Colonic mucosa (tissue), 4 donors: ENCODE measurements around the gene NR1H3. TPM values are rescaled to one million over a fixed set of nuclear protein-coding genes. Genes with fewer than 3 reads are reported as not detected.

Source experiments
- DNase-seq: peaks from one replicate; pipeline ENCODE4 v3.0.0-alpha.2; 2020
- H3K27ac ChIP-seq: fragments of 200-600 bp; one replicate; pipeline ENCODE4 v1.8.0; 2021
- H3K27me3 ChIP-seq: fragments of 200-600 bp; one replicate; pipeline ENCODE4 v1.8.0; 2021
- H3K36me3 ChIP-seq: fragments of 200-600 bp; one replicate; pipeline ENCODE4 v1.8.0; 2021
- H3K4me1 ChIP-seq: fragments of 200-600 bp; one replicate; pipeline ENCODE4 v1.8.0; 2021; ENCODE audit warnings: mild to moderate bottlenecking
- H3K4me3 ChIP-seq: fragments of 200-600 bp; one replicate; pipeline ENCODE4 v1.8.0; 2021
- H3K9ac ChIP-seq, 2 donors: one replicate each; pipeline ENCODE4 v1.7.0; 2013; ENCODE audit warnings: control low read depth in 2 of 2, low read depth in 2 of 2, low read length in 2 of 2
- H3K9me3 ChIP-seq: fragments of 200-600 bp; one replicate; pipeline ENCODE4 v1.8.0; 2021
- CTCF ChIP-seq: fragments of 200-600 bp; IDR thresholded peaks from one replicate; pipeline ENCODE4 v1.8.0; 2022; ENCODE audit warnings: antibody characterized with exemption, mild to moderate bottlenecking
- intact Hi-C: fragments of 100-400 bp; cut with DNase I; formaldehyde crosslinking; loops from one replicate; pipeline ENCODE4 v1.14.1; 2022
- total RNA-seq, 2 donors: library from RNA; stranded (reverse); fragmentation: NEBNext Ultra II Directional in 1 of 2; extraction: Animal tissue kit (Norgen Biotek cat#: 25700) in 1 of 2; gene quantifications; one replicate each; pipeline ENCODE4 v1.2.1, GENCODE V29; 2021
- donor health status: healthy.
- donor health status: DM: no; HTN: no; CAD: no.
- donor health status: DM: no; HTN: no; CAD: no.

Gene NR1H3
- total RNA-seq, 2 donors from 2014 or later: 28.3 to 43.1 TPM

GRCh38 chr11:47215366-47215910 lies 42.4 kb upstream of the NR1H3 start:
- Histone ChIP-seq H3K9ac (peak overlapping the region; percentile 80 to 98), H3K4me1 (peaks cover 8% of the 10 kb centered on the region), H3K36me3 (no peaks in the 10 kb centered on the region), H3K27ac (peak overlapping the region; percentile 99), H3K27me3 (no peaks in the 10 kb centered on the region), H3K9me3 (no peaks in the 10 kb centered on the region), H3K4me3 (peak overlapping the region; percentile 69)
- DNase-seq: peak; percentile 68
- intact Hi-C loops: no loop called here
- TF ChIP-seq CTCF: no peak

- H3K9ac ChIP-seq: peak overlapping the region in 1 of 2 donors; percentile 98
- H3K36me3 ChIP-seq: no peaks in the 10 kb centered on the region
- peak overlapping the region; percentile 99 for H3K27ac ChIP-seq
- intact Hi-C loops: no loop called here
- peak; percentile 82 for DNase-seq
- no peak for TF ChIP-seq CTCF
- peak overlapping the region; percentile 69 for H3K4me3 ChIP-seq
- H3K4me1 ChIP-seq: peaks cover 8% of the 10 kb centered on the region
- H3K27me3 ChIP-seq: no peaks in the 10 kb centered on the region
- H3K9me3 ChIP-seq: no peaks in the 10 kb centered on the region
Measured at GRCh38 chr11:47216121-47216798, 41.5 kb upstream of the NR1H3 start.

GRCh38 chr11:47220401-47220821 lies 37.4 kb upstream of the NR1H3 start:
- no peak for DNase-seq
- Histone ChIP-seq H3K9ac (no peak overlapping the region), H3K27me3 (no peaks in the 10 kb centered on the region), H3K36me3 (no peaks in the 10 kb centered on the region), H3K4me1 (peaks cover 7% of the 10 kb centered on the region), H3K4me3 (no peak overlapping the region), H3K27ac (no peak overlapping the region), H3K9me3 (no peaks in the 10 kb centered on the region)
- TF ChIP-seq CTCF: no peak
- intact Hi-C loops: no loop called here

GRCh38 chr11:47222696-47223095 lies 35.1 kb upstream of the NR1H3 start:
- Histone ChIP-seq H3K4me1 (no peaks in the 10 kb centered on the region), H3K9me3 (no peaks in the 10 kb centered on the region), H3K27ac (no peak overlapping the region), H3K9ac (no peak overlapping the region), H3K36me3 (no peaks in the 10 kb centered on the region), H3K4me3 (no peak overlapping the region), H3K27me3 (no peaks in the 10 kb centered on the region)
- intact Hi-C loops: no loop called here
- no peak for TF ChIP-seq CTCF
- DNase-seq: no peak

GRCh38 chr11:47225552-47226400 lies 32.0 kb upstream of the NR1H3 start:
- Histone ChIP-seq H3K9me3 (no peaks in the 10 kb centered on the region), H3K27me3 (no peaks in the 10 kb centered on the region), H3K4me1 (no peaks in the 10 kb centered on the region), H3K9ac (no peak overlapping the region), H3K36me3 (no peaks in the 10 kb centered on the region), H3K27ac (no peak overlapping the region), H3K4me3 (no peak overlapping the region)
- intact Hi-C loops: no loop called here
- no peak for TF ChIP-seq CTCF
- no peak for DNase-seq
